NCI-H1105 (cell line): ENCODE measurements around the gene SLC44A3.

Experiments used
- DNase-seq: peaks from one replicate; lab custom pipeline; 2025; lab: John Stamatoyannopoulos, UW

SLC44A3 gene

GRCh38 chr1:94908190-94908589 is 88.0 kb downstream of the SLC44A3 start:
- DNase-seq, result no peak

- no peak for DNase-seq
Measured at GRCh38 chr1:94908965-94909364, 88.8 kb downstream of the SLC44A3 start.

GRCh38 chr1:94909486-94909885 is 89.3 kb downstream of the SLC44A3 start:
- no peak for DNase-seq

GRCh38 chr1:94912263-94913184 is 92.4 kb downstream of the SLC44A3 start:
- DNase-seq, result no peak

GRCh38 chr1:94917251-94917650 is 97.1 kb downstream of the SLC44A3 start:
- DNase-seq, result no peak

GRCh38 chr1:94919241-94920030 is 99.3 kb downstream of the SLC44A3 start:
- DNase-seq, result no peak

- DNase-seq, result no peak
Measured at GRCh38 chr1:94920061-94920460, 99.9 kb downstream of the SLC44A3 start.

GRCh38 chr1:94921977-94922376 is 101.8 kb downstream of the SLC44A3 start:
- no peak for DNase-seq

GRCh38 chr1:94922761-94923331 is 102.7 kb downstream of the SLC44A3 start:
- no peak for DNase-seq

- DNase-seq, result no peak
Measured at GRCh38 chr1:94925004-94925403, 104.8 kb downstream of the SLC44A3 start.

- DNase-seq, result peak; percentile 69
Measured at GRCh38 chr1:94925561-94926125, 105.5 kb downstream of the SLC44A3 start.

GRCh38 chr1:94926126-94926914 is 106.2 kb downstream of the SLC44A3 start:
- DNase-seq, result peak; percentile 63

GRCh38 chr1:94926915-94927404 is 106.8 kb downstream of the SLC44A3 start, which contains the start of gene CNN3:
CNN3 (minus strand) TSS chr1:94927110; CDS start chr1:94926894, 216 bp downstream.
- peak; percentile 97 for DNase-seq

- peak; percentile 51 for DNase-seq
Measured at GRCh38 chr1:94927405-94928175, 107.4 kb downstream of the SLC44A3 start.

- DNase-seq, result no peak
Measured at GRCh38 chr1:94928293-94928939, 108.3 kb downstream of the SLC44A3 start.

- no peak for DNase-seq
Measured at GRCh38 chr1:94929351-94930217, 109.4 kb downstream of the SLC44A3 start.

GRCh38 chr1:94931254-94931841 is 111.2 kb downstream of the SLC44A3 start:
- no peak for DNase-seq

- DNase-seq, result peak; percentile 38
Measured at GRCh38 chr1:94934551-94934950, 114.4 kb downstream of the SLC44A3 start.
